Measurements from ENCODE around the gene HACD3. TPM values are rescaled to one million over a fixed set of nuclear protein-coding genes. Genes with fewer than 3 reads are reported as not detected.

HACD3 gene
- total RNA-seq, 1 experiment from 2014 or later: 133 TPM

DNA sequence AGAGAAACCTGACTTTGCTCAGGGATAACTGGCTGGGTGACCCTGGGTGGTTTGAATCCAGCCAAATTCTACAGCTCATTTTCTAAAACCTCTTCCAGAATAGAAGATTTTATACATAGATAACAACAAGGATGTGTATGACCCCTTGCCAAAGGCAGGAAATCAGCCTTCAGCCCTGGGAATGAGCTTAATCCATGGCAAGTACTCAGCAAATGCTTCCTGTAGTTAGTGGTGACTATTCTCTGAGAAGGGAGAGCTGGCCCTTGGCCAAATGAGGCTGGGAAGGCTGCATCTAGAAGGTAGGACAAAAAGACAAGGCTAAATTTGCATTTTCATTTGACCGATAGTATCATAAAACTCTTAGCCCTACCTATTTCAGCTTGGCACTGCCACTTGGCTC, 4.6 kb upstream of the HACD3 start:
- H2BK5ac ChIP-seq (ENCODE audit: insufficient read length, low read length): no peak overlapping the region
- no peak overlapping the region for H2BK15ac ChIP-seq (ENCODE audit: low read depth, low read length)
- Mint-ChIP-seq H3K9me3 (no peaks in the 10 kb centered on the region), H3K36me3 (ENCODE audit: insufficient read depth in 1 of 3, low read depth in 3 of 3) (no peaks in the 10 kb centered on the region), H3K4me3 (no peak overlapping the region), H3K4me1 (peaks cover 13 to 14% of the 10 kb centered on the region in 2 experiments), H3K27me3 (ENCODE audit: low read depth) (peaks cover 2% of the 10 kb centered on the region), H3K27ac (no peak overlapping the region)
- no peak overlapping the region for H4K5ac ChIP-seq (ENCODE audit: insufficient read length, low read depth, low read length)
- H2BK20ac ChIP-seq (ENCODE audit: low read depth, low read length, poor library complexity, severe bottlenecking): no peak overlapping the region
- no peak overlapping the region for H3T11ph ChIP-seq (ENCODE audit: low read length)
- H2BK120ac ChIP-seq (ENCODE audit: low read depth, low read length, poor library complexity, severe bottlenecking): no peak overlapping the region
- H3K23me2 ChIP-seq (ENCODE audit: insufficient read length, low read depth, low read length, poor library complexity, severe bottlenecking): no peaks in the 10 kb centered on the region
- no CpG with 5 or more reads among the region's 1 CpG for WGBS (ENCODE audit: extremely low coverage, insufficient read length, low lambda C conversion rate)
- TF ChIP-seq CTCF (conservative IDR thresholded peaks at IDR 0.05): no peak
- no peaks in the 10 kb centered on the region for H3K9me3 ChIP-seq (ENCODE audit: control insufficient read depth, low read depth, low read length)
- no peak overlapping the region for H3K18ac ChIP-seq (ENCODE audit: insufficient read length, low read depth, low read length)
- no peak overlapping the region for H3K9ac ChIP-seq (ENCODE audit: extremely low read depth, insufficient read length, low read length)
- H4K91ac ChIP-seq (ENCODE audit: insufficient read length, low read depth, low read length): no peak overlapping the region
- H2AFZ ChIP-seq (ENCODE audit: low read length): no peak overlapping the region
- no peaks in the 10 kb centered on the region for H3K79me1 ChIP-seq (ENCODE audit: insufficient read depth, low read depth, low read length, poor library complexity, severe bottlenecking)
- H2BK12ac ChIP-seq (ENCODE audit: insufficient read length, low read depth, low read length): no peak overlapping the region
- H4K8ac ChIP-seq (replicated peaks; ENCODE audit: insufficient read length, low read depth, low read length): no peak overlapping the region
- no peaks in the 10 kb centered on the region for H3K79me2 ChIP-seq (ENCODE audit: insufficient read depth, low read length)
- H3K27ac ChIP-seq (ENCODE audit: insufficient read length, low read depth, low read length): no peak overlapping the region
- H4K20me1 ChIP-seq (ENCODE audit: control insufficient read depth, insufficient read depth, insufficient read length): no peaks in the 10 kb centered on the region
- H3K14ac ChIP-seq (ENCODE audit: insufficient read depth, low read length): no peak overlapping the region
- no peak overlapping the region for H3K23ac ChIP-seq (ENCODE audit: insufficient read length, low read depth, low read length)
- no peaks in the 10 kb centered on the region for H3K4me1 ChIP-seq (ENCODE audit: insufficient read depth, low read length)
- DNase-seq: no peak
- H3K27me3 ChIP-seq (ENCODE audit: insufficient read depth, low read length): no peaks in the 10 kb centered on the region
- no peak overlapping the region for H3K4me2 ChIP-seq (ENCODE audit: insufficient read depth, insufficient read length, low read length)
- no peak overlapping the region for H3K4ac ChIP-seq (ENCODE audit: low read depth, low read length)
- H2AK5ac ChIP-seq (ENCODE audit: insufficient read length, low read length): no peak overlapping the region
- H3K56ac ChIP-seq (ENCODE audit: insufficient read length, low read depth, low read length): no peak overlapping the region

Data from H9 (cell line).